WTC11 (cell line): ENCODE results near the gene EDDM3A. TPM values are rescaled to one million over a fixed set of nuclear protein-coding genes. Genes with fewer than 3 reads are reported as not detected.

Experiments
- ATAC-seq: fragments of 200-7000 bp; cut with Tn5 transposase; 2 replicates; pipeline ENCODE4 v1.10.0; 2021; ENCODE audit warnings: mild to moderate bottlenecking, moderate library complexity
- CTCF ChIA-PET: fragments of 300-600 bp; sonication (Branson Sonifier 250); formaldehyde crosslinking; loops from one replicate; lab custom pipeline; 2021; ENCODE audit warnings: antibody characterized with exemption; lab: Charles Lee
- POLR2A ChIA-PET: fragments of 350-600 bp; sonication (Branson Sonifier 250); formaldehyde crosslinking; loops from one replicate; lab custom pipeline; 2021; ENCODE audit warnings: antibody characterized with exemption; lab: Charles Lee
- DNase-seq: peaks from one replicate; pipeline ENCODE4 v3.0.0; 2021; ENCODE audit warnings: low spot score
- H3K27ac Mint-ChIP-seq: 2 replicates; pipeline ENCODE4 v1.8.0; 2021; ENCODE audit warnings: mixed read lengths
- H3K27me3 Mint-ChIP-seq: 2 replicates; pipeline ENCODE4 v1.8.0; 2021; ENCODE audit warnings: low read depth, mild to moderate bottlenecking, moderate library complexity, mixed read lengths
- H3K36me3 Mint-ChIP-seq: 2 replicates; pipeline ENCODE4 v1.8.0; 2021; ENCODE audit warnings: mixed read lengths
- H3K4me1 Mint-ChIP-seq: 2 replicates; pipeline ENCODE4 v1.8.0; 2022; ENCODE audit warnings: mixed read lengths
- H3K4me3 Mint-ChIP-seq: 2 replicates; pipeline ENCODE4 v1.8.0; 2021; ENCODE audit warnings: mild to moderate bottlenecking, moderate library complexity, mixed read lengths
- H3K9me3 Mint-ChIP-seq: 2 replicates; pipeline ENCODE4 v1.8.0; 2021; ENCODE audit warnings: mixed read lengths
- CDX4 ChIP-seq: fragments of 250-450 bp; sonication (Bioruptor Pico); IDR thresholded peaks from 2 replicates; pipeline ENCODE4 v1.9.0; 2021; ENCODE audit warnings: moderate library complexity, mild to moderate bottlenecking, inconsistent platforms, borderline replicate concordance
- ELF4 ChIP-seq: sonication (generic); formaldehyde crosslinking; IDR thresholded peaks from 2 replicates; pipeline ENCODE4 v1.8.1; 2022; ENCODE audit warnings: low read depth, mild to moderate bottlenecking, moderate library complexity, missing genetic modification reagents
- EMX1 ChIP-seq: fragments of 250-450 bp; sonication (Bioruptor Pico); IDR thresholded peaks from 2 replicates; pipeline ENCODE4 v1.8.0; 2021; ENCODE audit warnings: mild to moderate bottlenecking
- IRF2 ChIP-seq: sonication (generic); formaldehyde crosslinking; IDR thresholded peaks from 2 replicates; pipeline ENCODE4 v1.8.0; 2022; ENCODE audit warnings: low read depth, missing genetic modification reagents, borderline replicate concordance
- MAX ChIP-seq: sonication (generic); formaldehyde crosslinking; IDR thresholded peaks from 2 replicates; pipeline ENCODE4 v1.8.0; 2022; ENCODE audit warnings: mild to moderate bottlenecking, missing genetic modification reagents
- NR3C1 ChIP-seq: sonication (generic); formaldehyde crosslinking; conservative IDR thresholded peaks from 2 replicates; pipeline ENCODE4 v1.8.1; 2023; ENCODE audit warnings: low read depth, mild to moderate bottlenecking, missing genetic modification reagents
- STAT6 ChIP-seq: sonication (generic); formaldehyde crosslinking; conservative IDR thresholded peaks from 2 replicates; pipeline ENCODE4 v1.8.1; 2023; ENCODE audit warnings: mild to moderate bottlenecking, low read depth, missing genetic modification reagents, moderate library complexity
- TEAD4 ChIP-seq: sonication (generic); formaldehyde crosslinking; IDR thresholded peaks from 2 replicates; pipeline ENCODE4 v1.8.0; 2022; ENCODE audit warnings: mild to moderate bottlenecking, missing genetic modification reagents
- ZBTB21 ChIP-seq: sonication (generic); formaldehyde crosslinking; IDR thresholded peaks from 2 replicates; pipeline ENCODE4 v1.8.1; 2023; ENCODE audit warnings: mild to moderate bottlenecking, missing genetic modification reagents, borderline replicate concordance
- ZNF121 ChIP-seq: sonication (generic); formaldehyde crosslinking; IDR thresholded peaks from 2 replicates; pipeline ENCODE4 v1.8.0; 2023; ENCODE audit warnings: missing genetic modification reagents
- ZNF232 ChIP-seq: sonication (generic); formaldehyde crosslinking; IDR thresholded peaks from 2 replicates; pipeline ENCODE4 v1.8.0; 2022; ENCODE audit warnings: mild to moderate bottlenecking, missing genetic modification reagents
- ZNF416 ChIP-seq: fragments of 250-450 bp; sonication (Bioruptor Pico); IDR thresholded peaks from 2 replicates; pipeline ENCODE4 v1.9.0; 2021; ENCODE audit warnings: mild to moderate bottlenecking, inconsistent platforms
- total RNA-seq: library from RNA; stranded (reverse); gene quantifications from 3 replicates; pipeline ENCODE4 v1.2.3, GENCODE V29; 2021
- TF ChIP-seq, protein P1 (sequence below): fragments of 250-450 bp; sonication (Bioruptor Pico); IDR thresholded peaks from 2 replicates; pipeline ENCODE4 v1.8.0; 2021; ENCODE audit warnings: mild to moderate bottlenecking
- TF ChIP-seq, protein P2 (sequence below): fragments of 200-600 bp; IDR thresholded peaks from 2 replicates; pipeline ENCODE4 v1.8.0; 2022; ENCODE audit warnings: antibody characterized with exemption
- TF ChIP-seq, protein P3 (sequence below): sonication (generic); formaldehyde crosslinking; IDR thresholded peaks from 2 replicates; pipeline ENCODE4 v1.8.1; 2022; ENCODE audit warnings: mild to moderate bottlenecking, missing genetic modification reagents, moderate library complexity, borderline replicate concordance
- TF ChIP-seq, protein P4 (sequence below): fragments of 250-450 bp; sonication (Bioruptor Pico); IDR thresholded peaks from 2 replicates; pipeline ENCODE4 v1.9.0; 2021; ENCODE audit warnings: mild to moderate bottlenecking, borderline replicate concordance
- TF ChIP-seq, protein P5 (sequence below): fragments of 250-450 bp; sonication (Bioruptor Pico); IDR thresholded peaks from 2 replicates; pipeline ENCODE4 v2.1.2; 2022; ENCODE audit warnings: mild to moderate bottlenecking, moderate library complexity

The EDDM3A gene
- total RNA-seq, 1 experiment from 2014 or later: 0.20 TPM

GRCh38 chr14:20792556-20792955 lies 46.9 kb downstream of the EDDM3A start:
- CTCF ChIA-PET: no interaction called here

DNA sequence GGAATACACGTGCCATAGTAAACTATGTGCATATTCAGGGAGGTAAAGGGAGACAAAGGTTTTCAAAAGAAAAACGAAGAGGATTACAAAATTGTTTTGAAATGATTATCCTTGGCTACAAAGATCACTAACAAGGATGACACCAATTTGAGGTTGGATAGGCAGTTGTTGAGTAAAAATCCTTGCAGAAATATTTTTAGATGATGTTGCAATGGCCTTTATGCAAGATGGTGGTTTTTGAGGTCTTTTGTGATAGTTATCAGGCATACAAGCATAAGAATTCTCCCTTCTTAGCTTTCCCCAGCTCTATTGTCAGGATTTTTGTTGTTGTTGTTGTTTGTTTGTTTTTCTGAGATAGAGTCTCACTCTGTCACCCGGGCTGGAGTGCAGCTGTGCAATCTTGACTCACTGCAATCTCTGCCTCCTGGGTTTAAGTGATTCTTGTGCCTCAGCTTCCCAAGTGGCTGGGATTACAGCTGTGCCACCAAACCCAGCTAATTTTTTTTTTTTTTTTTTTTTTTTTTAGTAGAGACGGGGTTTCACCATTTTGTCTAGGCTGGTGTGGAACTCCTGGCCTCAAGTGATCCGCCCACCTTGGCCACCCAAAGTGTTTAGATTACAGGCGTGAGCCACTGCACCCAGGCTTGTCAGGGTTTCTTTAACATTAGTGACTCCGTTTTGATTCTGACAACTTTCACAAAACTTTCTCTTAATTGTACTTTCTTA lies 49.1 kb downstream of the EDDM3A start:
- H3K27ac Mint-ChIP-seq: no peak overlapping the region
- ATAC-seq (no peak), DNase-seq (no peak)
- H3K4me1 Mint-ChIP-seq: peaks cover 34% of the 10 kb centered on the region
- CTCF ChIA-PET: interaction anchor here (0.6 to 1.5 kb wide), 5 partner anchors 37 to 176 kb away, joined by 3 to 4 read pairs (median 3); no protein-coding TSS in a partner anchor
- no peaks in the 10 kb centered on the region for H3K27me3 Mint-ChIP-seq
- H3K4me3 Mint-ChIP-seq: no peak overlapping the region
- POLR2A ChIA-PET: no interaction called here
- no peaks in the 10 kb centered on the region for H3K9me3 Mint-ChIP-seq
- H3K36me3 Mint-ChIP-seq: no peaks in the 10 kb centered on the region
- TF ChIP-seq STAT6 (no peak), ZNF232 (CRISPR knock-in tag) (no peak), MAX (CRISPR knock-in tag) (no peak), ZNF416 (CRISPR knock-in tag) (no peak)
- TF ChIP-seq, protein P1, sequence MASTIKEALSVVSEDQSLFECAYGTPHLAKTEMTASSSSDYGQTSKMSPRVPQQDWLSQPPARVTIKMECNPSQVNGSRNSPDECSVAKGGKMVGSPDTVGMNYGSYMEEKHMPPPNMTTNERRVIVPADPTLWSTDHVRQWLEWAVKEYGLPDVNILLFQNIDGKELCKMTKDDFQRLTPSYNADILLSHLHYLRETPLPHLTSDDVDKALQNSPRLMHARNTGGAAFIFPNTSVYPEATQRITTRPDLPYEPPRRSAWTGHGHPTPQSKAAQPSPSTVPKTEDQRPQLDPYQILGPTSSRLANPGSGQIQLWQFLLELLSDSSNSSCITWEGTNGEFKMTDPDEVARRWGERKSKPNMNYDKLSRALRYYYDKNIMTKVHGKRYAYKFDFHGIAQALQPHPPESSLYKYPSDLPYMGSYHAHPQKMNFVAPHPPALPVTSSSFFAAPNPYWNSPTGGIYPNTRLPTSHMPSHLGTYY: no peak

More at GRCh38 chr14:20792556-20792955, 46.9 kb downstream of the EDDM3A start:
- no peaks in the 10 kb centered on the region for H3K27me3 Mint-ChIP-seq
- no peak for ATAC-seq
- H3K4me3 Mint-ChIP-seq: no peak overlapping the region
- H3K36me3 Mint-ChIP-seq: no peaks in the 10 kb centered on the region
- POLR2A ChIA-PET: no interaction called here
- H3K4me1 Mint-ChIP-seq: peaks cover 26% of the 10 kb centered on the region
- TF ChIP-seq TEAD4 (CRISPR knock-in tag): no peak
- no peak for TF ChIP-seq NR3C1
- TF ChIP-seq EMX1 (CRISPR knock-in tag): no peak
- TF ChIP-seq, protein P2, sequence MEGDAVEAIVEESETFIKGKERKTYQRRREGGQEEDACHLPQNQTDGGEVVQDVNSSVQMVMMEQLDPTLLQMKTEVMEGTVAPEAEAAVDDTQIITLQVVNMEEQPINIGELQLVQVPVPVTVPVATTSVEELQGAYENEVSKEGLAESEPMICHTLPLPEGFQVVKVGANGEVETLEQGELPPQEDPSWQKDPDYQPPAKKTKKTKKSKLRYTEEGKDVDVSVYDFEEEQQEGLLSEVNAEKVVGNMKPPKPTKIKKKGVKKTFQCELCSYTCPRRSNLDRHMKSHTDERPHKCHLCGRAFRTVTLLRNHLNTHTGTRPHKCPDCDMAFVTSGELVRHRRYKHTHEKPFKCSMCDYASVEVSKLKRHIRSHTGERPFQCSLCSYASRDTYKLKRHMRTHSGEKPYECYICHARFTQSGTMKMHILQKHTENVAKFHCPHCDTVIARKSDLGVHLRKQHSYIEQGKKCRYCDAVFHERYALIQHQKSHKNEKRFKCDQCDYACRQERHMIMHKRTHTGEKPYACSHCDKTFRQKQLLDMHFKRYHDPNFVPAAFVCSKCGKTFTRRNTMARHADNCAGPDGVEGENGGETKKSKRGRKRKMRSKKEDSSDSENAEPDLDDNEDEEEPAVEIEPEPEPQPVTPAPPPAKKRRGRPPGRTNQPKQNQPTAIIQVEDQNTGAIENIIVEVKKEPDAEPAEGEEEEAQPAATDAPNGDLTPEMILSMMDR: no peak
- TF ChIP-seq ZNF121 (CRISPR knock-in tag): no peak
- TF ChIP-seq ELF4 (CRISPR knock-in tag): no peak
- TF ChIP-seq ZBTB21 (CRISPR knock-in tag): no peak
- no peak for TF ChIP-seq CDX4 (CRISPR knock-in tag)
- no peak for TF ChIP-seq IRF2
- TF ChIP-seq, protein P3, sequence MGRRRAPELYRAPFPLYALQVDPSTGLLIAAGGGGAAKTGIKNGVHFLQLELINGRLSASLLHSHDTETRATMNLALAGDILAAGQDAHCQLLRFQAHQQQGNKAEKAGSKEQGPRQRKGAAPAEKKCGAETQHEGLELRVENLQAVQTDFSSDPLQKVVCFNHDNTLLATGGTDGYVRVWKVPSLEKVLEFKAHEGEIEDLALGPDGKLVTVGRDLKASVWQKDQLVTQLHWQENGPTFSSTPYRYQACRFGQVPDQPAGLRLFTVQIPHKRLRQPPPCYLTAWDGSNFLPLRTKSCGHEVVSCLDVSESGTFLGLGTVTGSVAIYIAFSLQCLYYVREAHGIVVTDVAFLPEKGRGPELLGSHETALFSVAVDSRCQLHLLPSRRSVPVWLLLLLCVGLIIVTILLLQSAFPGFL (CRISPR knock-in tag): no peak
- TF ChIP-seq, protein P4, sequence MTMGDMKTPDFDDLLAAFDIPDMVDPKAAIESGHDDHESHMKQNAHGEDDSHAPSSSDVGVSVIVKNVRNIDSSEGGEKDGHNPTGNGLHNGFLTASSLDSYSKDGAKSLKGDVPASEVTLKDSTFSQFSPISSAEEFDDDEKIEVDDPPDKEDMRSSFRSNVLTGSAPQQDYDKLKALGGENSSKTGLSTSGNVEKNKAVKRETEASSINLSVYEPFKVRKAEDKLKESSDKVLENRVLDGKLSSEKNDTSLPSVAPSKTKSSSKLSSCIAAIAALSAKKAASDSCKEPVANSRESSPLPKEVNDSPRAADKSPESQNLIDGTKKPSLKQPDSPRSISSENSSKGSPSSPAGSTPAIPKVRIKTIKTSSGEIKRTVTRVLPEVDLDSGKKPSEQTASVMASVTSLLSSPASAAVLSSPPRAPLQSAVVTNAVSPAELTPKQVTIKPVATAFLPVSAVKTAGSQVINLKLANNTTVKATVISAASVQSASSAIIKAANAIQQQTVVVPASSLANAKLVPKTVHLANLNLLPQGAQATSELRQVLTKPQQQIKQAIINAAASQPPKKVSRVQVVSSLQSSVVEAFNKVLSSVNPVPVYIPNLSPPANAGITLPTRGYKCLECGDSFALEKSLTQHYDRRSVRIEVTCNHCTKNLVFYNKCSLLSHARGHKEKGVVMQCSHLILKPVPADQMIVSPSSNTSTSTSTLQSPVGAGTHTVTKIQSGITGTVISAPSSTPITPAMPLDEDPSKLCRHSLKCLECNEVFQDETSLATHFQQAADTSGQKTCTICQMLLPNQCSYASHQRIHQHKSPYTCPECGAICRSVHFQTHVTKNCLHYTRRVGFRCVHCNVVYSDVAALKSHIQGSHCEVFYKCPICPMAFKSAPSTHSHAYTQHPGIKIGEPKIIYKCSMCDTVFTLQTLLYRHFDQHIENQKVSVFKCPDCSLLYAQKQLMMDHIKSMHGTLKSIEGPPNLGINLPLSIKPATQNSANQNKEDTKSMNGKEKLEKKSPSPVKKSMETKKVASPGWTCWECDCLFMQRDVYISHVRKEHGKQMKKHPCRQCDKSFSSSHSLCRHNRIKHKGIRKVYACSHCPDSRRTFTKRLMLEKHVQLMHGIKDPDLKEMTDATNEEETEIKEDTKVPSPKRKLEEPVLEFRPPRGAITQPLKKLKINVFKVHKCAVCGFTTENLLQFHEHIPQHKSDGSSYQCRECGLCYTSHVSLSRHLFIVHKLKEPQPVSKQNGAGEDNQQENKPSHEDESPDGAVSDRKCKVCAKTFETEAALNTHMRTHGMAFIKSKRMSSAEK (CRISPR knock-in tag): no peak
- TF ChIP-seq, protein P5, sequence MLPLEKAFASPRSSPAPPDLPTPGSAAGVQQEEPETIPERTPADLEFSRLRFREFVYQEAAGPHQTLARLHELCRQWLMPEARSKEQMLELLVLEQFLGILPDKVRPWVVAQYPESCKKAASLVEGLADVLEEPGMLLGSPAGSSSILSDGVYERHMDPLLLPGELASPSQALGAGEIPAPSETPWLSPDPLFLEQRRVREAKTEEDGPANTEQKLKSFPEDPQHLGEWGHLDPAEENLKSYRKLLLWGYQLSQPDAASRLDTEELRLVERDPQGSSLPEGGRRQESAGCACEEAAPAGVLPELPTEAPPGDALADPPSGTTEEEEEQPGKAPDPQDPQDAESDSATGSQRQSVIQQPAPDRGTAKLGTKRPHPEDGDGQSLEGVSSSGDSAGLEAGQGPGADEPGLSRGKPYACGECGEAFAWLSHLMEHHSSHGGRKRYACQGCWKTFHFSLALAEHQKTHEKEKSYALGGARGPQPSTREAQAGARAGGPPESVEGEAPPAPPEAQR (CRISPR knock-in tag): no peak
- TF ChIP-seq, all 79 proteins: peak for 0
- H3K9me3 Mint-ChIP-seq: 0 out of 2 replicates have a peak, but pooled peaks cover 3% of the 10 kb centered on the region
- DNase-seq: no peak
- H3K27ac Mint-ChIP-seq: no peak overlapping the region
